ENCODE results near the gene HS2ST1.

- TF ChIP-seq EZH2 (IDR thresholded peaks at IDR 0.05; ENCODE audit: insufficient read depth, poor library complexity, severe bottlenecking) (no peak), EZH2phosphoT487 (IDR thresholded peaks at IDR 0.05; ENCODE audit: insufficient read depth, low read depth) (no peak)
Observed at GRCh38 chr1:87103074-87103473, 188.6 kb downstream of the HS2ST1 start.

All from GM23248 (cell line).